HepG2 (cell line): ENCODE measurements around the gene NDP. TPM values are rescaled to one million over a fixed set of nuclear protein-coding genes. Genes with fewer than 3 reads are reported as not detected.

ENCODE experiments used
- ATAC-seq: fragments of 200-7000 bp; cut with Tn5 transposase; 3 replicates; pipeline ENCODE4 v1.9.1; 2020; ENCODE audit warnings: mild to moderate bottlenecking, moderate library complexity
- BruUV-seq: library from RNA; stranded (reverse); fragments of 400-500 nt; replicated peaks from 2 replicates; lab custom pipeline; 2021; lab: Mats Ljungman, UMichigan
- CTCF ChIA-PET: fragments of 300-600 bp; formaldehyde crosslinking; extraction: SDS; loops from one replicate; lab custom pipeline; 2021; ENCODE audit warnings: low total read pairs, inconsistent platforms, low intra/inter-chr PET ratio; lab: Yijun Ruan, JAX
- POLR2A ChIA-PET: fragments of 350-600 bp; sonication (Branson Sonifier 250); formaldehyde crosslinking; loops from one replicate; lab custom pipeline; 2020; ENCODE audit warnings: antibody characterized with exemption, inconsistent platforms; lab: Yijun Ruan, JAX
- DNase-seq: peaks from one replicate; pipeline ENCODE4 v3.0.0-alpha.2; 2015; ENCODE audit warnings: low spot score
- FAIRE-seq: peaks from 3 replicates; lab custom pipeline; 2011; peaks lifted over from hg19 to GRCh38; lab: Jason Lieb, UNC
- H2AFZ ChIP-seq: one replicate; pipeline ENCODE4 v1.6.1; 2011; ENCODE audit warnings: low read length, inconsistent platforms
- H3K27ac ChIP-seq: fragments of 300-600 bp; 3 replicates; pipeline ENCODE4 v1.8.0; 2011; ENCODE audit warnings: mixed run types, mild to moderate bottlenecking, mixed read lengths, low read length, inconsistent platforms; ENCODE audit not compliant: insufficient read depth; ENCODE audit errors: extremely low read length
- H3K27me3 ChIP-seq, 2 experiments: fragments of 200-600 bp in 1 of 2; 2 replicates in 1 of 2; 3 replicates in 1 of 2; pipeline versions ENCODE4 v1.6.0 to v1.8.0; 2011; ENCODE audit warnings: low read length in 2 of 2, mild to moderate bottlenecking in 2 of 2, moderate library complexity in 2 of 2, inconsistent platforms in 1 of 2; ENCODE audit not compliant: insufficient read depth in 2 of 2, control insufficient read depth in 1 of 2
- H3K36me3 ChIP-seq, 2 experiments: fragments of 200-600 bp in 1 of 2; replicated peaks in 1 of 2; 2 replicates in 1 of 2; 3 replicates in 1 of 2; pipeline versions ENCODE4 v1.5.1 to v1.8.0; 2011; ENCODE audit warnings: low read length in 2 of 2, inconsistent platforms in 1 of 2; ENCODE audit not compliant: insufficient read depth in 2 of 2, control insufficient read depth in 1 of 2
- H3K4me1 ChIP-seq: 2 replicates; pipeline ENCODE4 v1.5.1; 2012; ENCODE audit warnings: low read length, inconsistent platforms; ENCODE audit not compliant: insufficient read depth
- H3K4me2 ChIP-seq: 2 replicates; pipeline ENCODE4 v1.6.0; 2011; ENCODE audit warnings: low read depth, low read length, inconsistent platforms
- H3K4me3 ChIP-seq, 3 experiments: fragments of 200-600 bp in 1 of 3; sonication (generic), shearing (Covaris generic) in 1 of 3; replicated peaks in 1 of 3; 2 replicates each; pipeline ENCODE4 v1.5.1; 2011 to 2016; ENCODE audit warnings: low read length in 3 of 3, inconsistent platforms in 2 of 3, low read depth in 2 of 3, mild to moderate bottlenecking in 2 of 3, control low read depth in 1 of 3, mixed read lengths in 1 of 3; ENCODE audit not compliant: insufficient read depth in 1 of 3
- H3K79me2 ChIP-seq: one replicate; pipeline ENCODE4 v1.6.1; 2011; ENCODE audit warnings: low read length, inconsistent platforms; ENCODE audit not compliant: insufficient read depth
- H3K9ac ChIP-seq: 2 replicates; pipeline ENCODE4 v1.6.0; 2011; ENCODE audit warnings: mild to moderate bottlenecking, low read depth, low read length, inconsistent platforms; ENCODE audit not compliant: insufficient read depth
- H3K9me3 ChIP-seq: 2 replicates; pipeline ENCODE4 v1.5.1; 2012; ENCODE audit warnings: mild to moderate bottlenecking, low read length
- H4K20me1 ChIP-seq: 2 replicates; pipeline ENCODE4 v1.6.0; 2011; ENCODE audit warnings: inconsistent platforms, mild to moderate bottlenecking, low read length, moderate library complexity; ENCODE audit not compliant: insufficient read depth
- DNMT3B ChIP-seq: conservative IDR thresholded peaks from 2 replicates; pipeline ENCODE4 v1.6.1; 2016; ENCODE audit warnings: missing biosample characterization, control low read depth
- HHEX ChIP-seq: IDR thresholded peaks from 2 replicates; pipeline ENCODE4 v1.6.1; 2016; ENCODE audit warnings: control low read depth
- LBX2 ChIP-seq: sonication (generic); formaldehyde crosslinking; IDR thresholded peaks from 2 replicates; pipeline ENCODE4 v1.5.0; 2020; ENCODE audit warnings: missing genetic modification reagents, mild to moderate bottlenecking, borderline replicate concordance
- SALL2 ChIP-seq: sonication (generic); formaldehyde crosslinking; IDR thresholded peaks from 2 replicates; pipeline ENCODE4 v1.8.1; 2023; ENCODE audit warnings: mild to moderate bottlenecking, missing genetic modification reagents, inconsistent platforms
- SKI ChIP-seq: fragments of 450-650 bp; IDR thresholded peaks from one replicate; pipeline ENCODE4 v1.6.1; 2018; ENCODE audit warnings: mild to moderate bottlenecking; ENCODE audit not compliant: partially characterized antibody
- SNAI1 ChIP-seq: sonication (generic); formaldehyde crosslinking; IDR thresholded peaks from 2 replicates; pipeline ENCODE4 v1.5.0; 2020; ENCODE audit warnings: mild to moderate bottlenecking, missing genetic modification reagents, borderline replicate concordance
- TBX2 ChIP-seq: sonication (generic); formaldehyde crosslinking; IDR thresholded peaks from 2 replicates; pipeline ENCODE4 v1.5.0; 2020; ENCODE audit warnings: missing genetic modification reagents, mild to moderate bottlenecking, borderline replicate concordance
- ZNF121 ChIP-seq: sonication (generic); formaldehyde crosslinking; IDR thresholded peaks from 2 replicates; pipeline ENCODE4 v1.5.0; 2020; ENCODE audit warnings: mild to moderate bottlenecking, missing genetic modification reagents
- ZNF446 ChIP-seq: sonication (generic); formaldehyde crosslinking; IDR thresholded peaks from 2 replicates; pipeline ENCODE4 v1.5.0; 2020; ENCODE audit warnings: mild to moderate bottlenecking, missing genetic modification reagents
- ZNF766 ChIP-seq: sonication (generic); formaldehyde crosslinking; IDR thresholded peaks from 2 replicates; pipeline ENCODE4 v1.5.0; 2020; ENCODE audit warnings: missing genetic modification reagents, borderline replicate concordance
- ZNF777 ChIP-seq: sonication (generic); formaldehyde crosslinking; IDR thresholded peaks from 2 replicates; pipeline ENCODE4 v1.4.0; 2020; ENCODE audit warnings: missing genetic modification reagents
- WGBS: methylation state at CpG from one replicate; pipeline ENCODE4 v1.1.6; 2017; ENCODE audit warnings: low lambda C conversion rate; 5-methylcytosine and 5-hydroxymethylcytosine counted together
- in situ Hi-C: cut with HindIII; loops from 2 replicates; pipeline ENCODE4 v1.10.0; 2017; ENCODE audit warnings: low pct_unique_long_range_greater_than_20kb; ENCODE audit not compliant: extremely low pct_ligation_motif_present
- intact Hi-C: fragments of 100-400 bp; cut with micrococcal nuclease; formaldehyde crosslinking; loops from one replicate; pipeline ENCODE4 v1.10.0; 2022; ENCODE audit not compliant: unreplicated experiment
- polyA plus RNA-seq, 8 experiments: library from polyadenylated mRNA; depleted of rRNA in 3 of 8; stranded (reverse) in 7 of 8; unstranded in 1 of 8; fragments of >200 nt; fragmentation: Illumina TruSeq in 4 of 8; extraction: Trizol in 4 of 8; gene quantifications; 2 replicates each; pipeline versions ENCODE4 v1.2.1 to v1.2.3, GENCODE V29; 2011 to 2016; ENCODE audit warnings: low read depth in 4 of 8, missing spikeins in 1 of 8, mixed read lengths in 1 of 8; ENCODE audit not compliant: insufficient read depth in 1 of 8
- total RNA-seq, 5 experiments: library from RNA; depleted of rRNA; stranded (reverse); fragments of >200 nt; fragmentation: Illumina TruSeq; extraction: Trizol; gene quantifications; 2 replicates each; pipeline ENCODE4 v1.2.3, GENCODE V29; 2016; ENCODE audit warnings: low read depth in 1 of 5
- TF ChIP-seq, protein P1 (sequence below): IDR thresholded peaks from 2 replicates; pipeline ENCODE4 v1.6.1; 2016; ENCODE audit warnings: control low read depth
- TF ChIP-seq, protein P2 (sequence below): IDR thresholded peaks from 2 replicates; pipeline ENCODE4 v1.6.1; 2016; ENCODE audit warnings: missing biosample characterization, missing genetic modification reagents, low read depth
- TF ChIP-seq, protein P3 (sequence below): sonication (generic); formaldehyde crosslinking; IDR thresholded peaks from 2 replicates; pipeline ENCODE4 v1.4.0; 2020; ENCODE audit warnings: missing genetic modification reagents
- TF ChIP-seq, protein P4 (sequence below): sonication (generic); formaldehyde crosslinking; IDR thresholded peaks from 2 replicates; pipeline ENCODE4 v1.5.0; 2020; ENCODE audit warnings: missing genetic modification reagents

The NDP gene
- total and polyA plus RNA-seq, 2 of the 13 experiments (the other 11 are each of a cell fraction or from before 2014, with no cell fraction given) = not detected

- TF ChIP-seq ZNF446 (CRISPR knock-in tag) = no peak
- TF ChIP-seq ZNF121 (CRISPR knock-in tag) = no peak
- TF ChIP-seq, protein P1, sequence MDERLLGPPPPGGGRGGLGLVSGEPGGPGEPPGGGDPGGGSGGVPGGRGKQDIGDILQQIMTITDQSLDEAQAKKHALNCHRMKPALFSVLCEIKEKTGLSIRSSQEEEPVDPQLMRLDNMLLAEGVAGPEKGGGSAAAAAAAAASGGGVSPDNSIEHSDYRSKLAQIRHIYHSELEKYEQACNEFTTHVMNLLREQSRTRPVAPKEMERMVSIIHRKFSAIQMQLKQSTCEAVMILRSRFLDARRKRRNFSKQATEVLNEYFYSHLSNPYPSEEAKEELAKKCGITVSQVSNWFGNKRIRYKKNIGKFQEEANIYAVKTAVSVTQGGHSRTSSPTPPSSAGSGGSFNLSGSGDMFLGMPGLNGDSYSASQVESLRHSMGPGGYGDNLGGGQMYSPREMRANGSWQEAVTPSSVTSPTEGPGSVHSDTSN (CRISPR knock-in tag) = no peak
- no peak for TF ChIP-seq HHEX
- no peak for TF ChIP-seq SKI
- TF ChIP-seq LBX2 (CRISPR knock-in tag) = no peak
- no peak for TF ChIP-seq DNMT3B (CRISPR knock-in tag)
- TF ChIP-seq, protein P2, sequence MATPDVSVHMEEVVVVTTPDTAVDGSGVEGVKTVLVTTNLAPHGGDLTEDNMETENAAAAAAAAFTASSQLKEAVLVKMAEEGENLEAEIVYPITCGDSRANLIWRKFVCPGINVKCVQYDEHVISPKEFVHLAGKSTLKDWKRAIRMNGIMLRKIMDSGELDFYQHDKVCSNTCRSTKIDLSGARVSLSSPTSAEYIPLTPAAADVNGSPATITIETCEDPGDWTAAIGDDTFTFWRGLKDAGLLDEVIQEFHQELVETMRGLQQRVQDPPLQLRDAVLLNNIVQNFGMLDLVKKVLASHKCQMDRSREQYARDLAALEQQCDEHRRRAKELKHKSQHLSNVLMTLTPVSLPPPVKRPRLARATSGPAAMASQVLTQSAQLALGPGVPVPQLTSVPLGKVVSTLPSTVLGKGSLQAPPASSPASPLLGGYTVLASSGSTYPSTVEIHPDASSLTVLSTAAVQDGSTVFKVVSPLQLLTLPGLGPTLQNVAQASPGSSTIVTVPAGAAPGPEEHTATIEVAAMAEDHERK (CRISPR knock-in tag) = no peak
- TF ChIP-seq, protein P3, sequence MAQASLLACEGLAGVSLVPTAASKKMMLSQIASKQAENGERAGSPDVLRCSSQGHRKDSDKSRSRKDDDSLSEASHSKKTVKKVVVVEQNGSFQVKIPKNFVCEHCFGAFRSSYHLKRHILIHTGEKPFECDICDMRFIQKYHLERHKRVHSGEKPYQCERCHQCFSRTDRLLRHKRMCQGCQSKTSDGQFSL = no peak
- no peak for TF ChIP-seq TBX2
- no peak for TF ChIP-seq SNAI1 (CRISPR knock-in tag)
- TF ChIP-seq, protein P4, sequence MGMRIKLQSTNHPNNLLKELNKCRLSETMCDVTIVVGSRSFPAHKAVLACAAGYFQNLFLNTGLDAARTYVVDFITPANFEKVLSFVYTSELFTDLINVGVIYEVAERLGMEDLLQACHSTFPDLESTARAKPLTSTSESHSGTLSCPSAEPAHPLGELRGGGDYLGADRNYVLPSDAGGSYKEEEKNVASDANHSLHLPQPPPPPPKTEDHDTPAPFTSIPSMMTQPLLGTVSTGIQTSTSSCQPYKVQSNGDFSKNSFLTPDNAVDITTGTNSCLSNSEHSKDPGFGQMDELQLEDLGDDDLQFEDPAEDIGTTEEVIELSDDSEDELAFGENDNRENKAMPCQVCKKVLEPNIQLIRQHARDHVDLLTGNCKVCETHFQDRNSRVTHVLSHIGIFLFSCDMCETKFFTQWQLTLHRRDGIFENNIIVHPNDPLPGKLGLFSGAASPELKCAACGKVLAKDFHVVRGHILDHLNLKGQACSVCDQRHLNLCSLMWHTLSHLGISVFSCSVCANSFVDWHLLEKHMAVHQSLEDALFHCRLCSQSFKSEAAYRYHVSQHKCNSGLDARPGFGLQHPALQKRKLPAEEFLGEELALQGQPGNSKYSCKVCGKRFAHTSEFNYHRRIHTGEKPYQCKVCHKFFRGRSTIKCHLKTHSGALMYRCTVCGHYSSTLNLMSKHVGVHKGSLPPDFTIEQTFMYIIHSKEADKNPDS = no peak
- no peak for TF ChIP-seq SALL2 (CRISPR knock-in tag)
- TF ChIP-seq ZNF766 = no peak
- TF ChIP-seq ZNF777 (CRISPR knock-in tag) = no peak
- H3K27me3 ChIP-seq = no peaks in the 10 kb centered on the region; a peak in 1 of 5 replicates
- H4K20me1 ChIP-seq = no peaks in the 10 kb centered on the region
- DNase-seq (no peak), FAIRE-seq (no peak), ATAC-seq (no peak)
- H2AFZ ChIP-seq = no peak overlapping the region
- no peaks in the 10 kb centered on the region for H3K9me3 ChIP-seq
- POLR2A ChIA-PET = no interaction called here
- intact Hi-C loops (no loop called here), in situ Hi-C loops (no loop called here)
- BruUV-seq = no TSS peak
- CTCF ChIA-PET = no interaction called here
- H3K4me2 ChIP-seq = no peak overlapping the region
- no peaks in the 10 kb centered on the region for H3K4me1 ChIP-seq
- 5% methylated on average over 3 of the region's 3 CpGs for WGBS
- no peaks in the 10 kb centered on the region for H3K36me3 ChIP-seq
- no peaks in the 10 kb centered on the region for H3K79me2 ChIP-seq
- H3K27ac ChIP-seq = no peak overlapping the region
- no peak overlapping the region for H3K4me3 ChIP-seq
- no peak overlapping the region for H3K9ac ChIP-seq
Measured at GRCh38 chrX:43978226-43978625, 5.0 kb upstream of the NDP start.
